ENCODE results near the gene EMID1.
A peak's percentile ranks its signal among the peaks of the same experiment; 100 is the strongest.

EMID1 gene

GRCh38 chr22:29298641-29299040 lies 92.9 kb downstream of the EMID1 start:
- no peak for DNase-seq

- DNase-seq = no peak
Measured at GRCh38 chr22:29299136-29299900, 93.6 kb downstream of the EMID1 start.

- no peak for DNase-seq
Measured at GRCh38 chr22:29300467-29300806, 94.7 kb downstream of the EMID1 start.

GRCh38 chr22:29300807-29301601 lies 95.3 kb downstream of the EMID1 start:
- no peak for DNase-seq

- DNase-seq = no peak
Measured at GRCh38 chr22:29301716-29302401, 96.2 kb downstream of the EMID1 start.

- DNase-seq = no peak
Measured at GRCh38 chr22:29302402-29302680, 96.6 kb downstream of the EMID1 start.

- DNase-seq = no peak
Measured at GRCh38 chr22:29302681-29303465, 97.2 kb downstream of the EMID1 start.

GRCh38 chr22:29305836-29306174 lies 100.1 kb downstream of the EMID1 start:
- no peak for DNase-seq

GRCh38 chr22:29306175-29306834 lies 100.6 kb downstream of the EMID1 start, which contains the start of gene GAS2L1:
Gene GAS2L1, plus strand, starts transcription at chr22:29306650. Its CDS starts 1,456 bp downstream, at chr22:29308106.
- peak; percentile 37 to 55 for DNase-seq

- DNase-seq = peak; percentile 20 to 25
Measured at GRCh38 chr22:29306835-29307595, 101.3 kb downstream of the EMID1 start.

- no peak for DNase-seq
Measured at GRCh38 chr22:29307596-29308147, 102.0 kb downstream of the EMID1 start.

GRCh38 chr22:29308148-29308790 lies 102.6 kb downstream of the EMID1 start:
- no peak for DNase-seq

- DNase-seq = peak in 1 of 2 donors; percentile 25
Measured at GRCh38 chr22:29308791-29309262, 103.1 kb downstream of the EMID1 start.

Data from CD4-positive, alpha-beta T cell treated with Interleukin-1 beta for 1 hour (primary cell).